Endothelial cell of umbilical vein (primary cell): Measurements from ENCODE around the gene ARFRP1.

Experiments
- EZH2 ChIP-seq: IDR thresholded peaks from 2 replicates; pipeline ENCODE4 v1.6.1; 2012; ENCODE audit warnings: borderline replicate concordance, low read depth, mild to moderate bottlenecking, moderate library complexity, low read length, inconsistent platforms; ENCODE audit not compliant: severe bottlenecking
- JUN ChIP-seq: IDR thresholded peaks from 2 replicates; pipeline ENCODE4 v1.6.1; 2011; ENCODE audit warnings: borderline replicate concordance, low read depth; ENCODE audit not compliant: insufficient read length, insufficient read depth
- POLR2A ChIP-seq: IDR thresholded peaks from 2 replicates; pipeline ENCODE4 v1.6.1; 2012; ENCODE audit warnings: low read depth, mild to moderate bottlenecking, control low read depth, low read length
- POLR2AphosphoS5 ChIP-seq: IDR thresholded peaks from 2 replicates; pipeline ENCODE4 v1.6.1; 2012; ENCODE audit warnings: low read depth, mild to moderate bottlenecking, control low read depth, low read length, moderate library complexity; ENCODE audit not compliant: insufficient read depth
- TF ChIP-seq, protein P1 (sequence below), 2 donors: IDR thresholded peaks; 1 replicate in 1 of 2; 2 replicates in 1 of 2; pipeline ENCODE4 v1.5.1; 2011; ENCODE audit warnings: low read length in 2 of 2, mild to moderate bottlenecking in 2 of 2, moderate library complexity in 2 of 2, control low read depth in 1 of 2, inconsistent platforms in 1 of 2, low read depth in 1 of 2; ENCODE audit not compliant: insufficient read depth in 1 of 2; ENCODE audit errors: extremely low read depth in 1 of 2

- no peak for TF ChIP-seq POLR2A
- no peak for TF ChIP-seq EZH2
- TF ChIP-seq, protein P1, sequence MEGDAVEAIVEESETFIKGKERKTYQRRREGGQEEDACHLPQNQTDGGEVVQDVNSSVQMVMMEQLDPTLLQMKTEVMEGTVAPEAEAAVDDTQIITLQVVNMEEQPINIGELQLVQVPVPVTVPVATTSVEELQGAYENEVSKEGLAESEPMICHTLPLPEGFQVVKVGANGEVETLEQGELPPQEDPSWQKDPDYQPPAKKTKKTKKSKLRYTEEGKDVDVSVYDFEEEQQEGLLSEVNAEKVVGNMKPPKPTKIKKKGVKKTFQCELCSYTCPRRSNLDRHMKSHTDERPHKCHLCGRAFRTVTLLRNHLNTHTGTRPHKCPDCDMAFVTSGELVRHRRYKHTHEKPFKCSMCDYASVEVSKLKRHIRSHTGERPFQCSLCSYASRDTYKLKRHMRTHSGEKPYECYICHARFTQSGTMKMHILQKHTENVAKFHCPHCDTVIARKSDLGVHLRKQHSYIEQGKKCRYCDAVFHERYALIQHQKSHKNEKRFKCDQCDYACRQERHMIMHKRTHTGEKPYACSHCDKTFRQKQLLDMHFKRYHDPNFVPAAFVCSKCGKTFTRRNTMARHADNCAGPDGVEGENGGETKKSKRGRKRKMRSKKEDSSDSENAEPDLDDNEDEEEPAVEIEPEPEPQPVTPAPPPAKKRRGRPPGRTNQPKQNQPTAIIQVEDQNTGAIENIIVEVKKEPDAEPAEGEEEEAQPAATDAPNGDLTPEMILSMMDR (IDR thresholded peaks at IDR 0.05; ENCODE audit: extremely low read depth in 1 of 2, insufficient read depth in 1 of 2, low read depth in 1 of 2, low read length in 2 of 2), result no peak
- TF ChIP-seq POLR2AphosphoS5, result no peak
- no peak for TF ChIP-seq JUN
Measured at GRCh38 chr20:63648895-63649589, 58.7 kb downstream of the ARFRP1 start.
